Neural cell (in vitro differentiated cells): ENCODE data around the gene TXNL4A. TPM values are rescaled to one million over a fixed set of nuclear protein-coding genes. Genes with fewer than 3 reads are reported as not detected.

ENCODE experiments used
- H2AFZ ChIP-seq: fragments of 200-600, 300-800 bp; sonication (generic), shearing (Covaris generic); 2 replicates; pipeline ENCODE4 v1.6.0; 2014; ENCODE audit warnings: low read depth, mild to moderate bottlenecking, antibody characterized with exemption, low read length, moderate library complexity
- H3F3A ChIP-seq: fragments of 200-600 bp; shearing (Covaris generic); 2 replicates; pipeline ENCODE4 v1.6.1; 2016; ENCODE audit warnings: mild to moderate bottlenecking, moderate library complexity, mixed read lengths, antibody characterized with exemption, low read length; ENCODE audit not compliant: insufficient read depth, poor library complexity, severe bottlenecking
- H3K27ac ChIP-seq: fragments of 200-600, 300-800 bp; sonication (generic), shearing (Covaris generic); 2 replicates; pipeline ENCODE4 v1.5.1; 2014; ENCODE audit warnings: mild to moderate bottlenecking, low read length, moderate library complexity
- H3K27me3 ChIP-seq: fragments of 300-800, 200-600 bp; sonication (generic), shearing (Covaris generic); 2 replicates; pipeline ENCODE4 v1.6.0; 2014; ENCODE audit warnings: mild to moderate bottlenecking, low read depth, low read length, moderate library complexity; ENCODE audit not compliant: insufficient read depth
- H3K36me3 ChIP-seq: fragments of 300-800, 200-600 bp; sonication (generic), shearing (Covaris generic); 2 replicates; pipeline ENCODE4 v1.5.1; 2014; ENCODE audit warnings: mild to moderate bottlenecking, antibody characterized with exemption, low read length, moderate library complexity; ENCODE audit not compliant: insufficient read depth
- H3K4me2 ChIP-seq: fragments of 300-800, 200-600 bp; sonication (generic), shearing (Covaris generic); 2 replicates; pipeline ENCODE4 v1.6.0; 2014; ENCODE audit warnings: mild to moderate bottlenecking, low read length
- H3K4me3 ChIP-seq: fragments of 300-800, 200-600 bp; sonication (generic), shearing (Covaris generic); 2 replicates; pipeline ENCODE4 v1.5.1; 2014; ENCODE audit warnings: mild to moderate bottlenecking, low read length, moderate library complexity
- H3K79me2 ChIP-seq: fragments of 200-600 bp; shearing (Covaris generic); replicated peaks from 2 replicates; pipeline ENCODE4 v1.6.0; 2014; ENCODE audit warnings: mild to moderate bottlenecking, low read length, moderate library complexity; ENCODE audit not compliant: insufficient read depth
- H3K9ac ChIP-seq: fragments of 300-800, 200-600 bp; sonication (generic), shearing (Covaris generic); 2 replicates; pipeline ENCODE4 v1.6.1; 2016; ENCODE audit warnings: mild to moderate bottlenecking, low read length, mixed read lengths
- H3K9me2 ChIP-seq: fragments of 200-600 bp; shearing (Covaris generic); 2 replicates; pipeline ENCODE4 v1.6.1; 2016; ENCODE audit warnings: mild to moderate bottlenecking, low read length, mixed read lengths; ENCODE audit not compliant: insufficient read depth
- H3K9me3 ChIP-seq: fragments of 200-600, 300-800 bp; sonication (generic), shearing (Covaris generic); 2 replicates; pipeline ENCODE4 v1.6.1; 2016; ENCODE audit warnings: mild to moderate bottlenecking, mixed run types, low read length, moderate library complexity, mixed read lengths
- H4K20me1 ChIP-seq: fragments of 200-600 bp; shearing (Covaris generic); 2 replicates; pipeline ENCODE4 v1.6.1; 2016; ENCODE audit warnings: mild to moderate bottlenecking, mixed run types; ENCODE audit not compliant: insufficient read depth
- CTCF ChIP-seq: fragments of 450-650 bp; IDR thresholded peaks from 2 replicates; pipeline ENCODE4 v1.5.1; 2014; ENCODE audit warnings: antibody characterized with exemption, mild to moderate bottlenecking, moderate library complexity; ENCODE audit not compliant: poor library complexity, severe bottlenecking
- EP300 ChIP-seq: fragments of 450-650 bp; conservative IDR thresholded peaks from 2 replicates; pipeline ENCODE4 v1.6.1; 2014; ENCODE audit warnings: antibody characterized with exemption, mild to moderate bottlenecking, moderate library complexity; ENCODE audit not compliant: poor library complexity, severe bottlenecking
- EZH2 ChIP-seq: fragments of 200-600, 300-800 bp; shearing (Covaris generic), sonication (generic); IDR thresholded peaks from 2 replicates; pipeline ENCODE4 v1.6.1; 2014; ENCODE audit warnings: antibody characterized with exemption, low read length, borderline replicate concordance, mild to moderate bottlenecking; ENCODE audit not compliant: insufficient read depth, poor library complexity, severe bottlenecking
- MXI1 ChIP-seq: fragments of 450-650 bp; conservative IDR thresholded peaks from 2 replicates; pipeline ENCODE4 v1.6.1; 2014; ENCODE audit warnings: antibody characterized with exemption, mild to moderate bottlenecking; ENCODE audit not compliant: poor library complexity, severe bottlenecking
- POLR2AphosphoS5 ChIP-seq: IDR thresholded peaks from 2 replicates; pipeline ENCODE4 v1.6.1; 2012
- RAD21 ChIP-seq: fragments of 450-650 bp; conservative IDR thresholded peaks from 2 replicates; pipeline ENCODE4 v1.6.1; 2014; ENCODE audit warnings: antibody characterized with exemption, mild to moderate bottlenecking, moderate library complexity
- REST ChIP-seq: IDR thresholded peaks from 2 replicates; pipeline ENCODE4 v1.6.1; 2012; ENCODE audit warnings: borderline replicate concordance
- SMC3 ChIP-seq: fragments of 450-650 bp; conservative IDR thresholded peaks from 2 replicates; pipeline ENCODE4 v1.6.1; 2014; ENCODE audit warnings: antibody characterized with exemption, mild to moderate bottlenecking, moderate library complexity; ENCODE audit not compliant: poor library complexity
- TAF1 ChIP-seq: IDR thresholded peaks from 2 replicates; pipeline ENCODE4 v1.6.1; 2012; ENCODE audit warnings: low read depth
- polyA minus RNA-seq: library from RNA; depleted of rRNA, polyadenylated mRNA; stranded (reverse); fragments of >200 nt; gene quantifications from 2 replicates; pipeline ENCODE4 v1.2.3, GENCODE V29; 2014
- polyA plus RNA-seq: library from polyadenylated mRNA; depleted of rRNA; stranded (reverse); fragments of >200 nt; gene quantifications from 2 replicates; pipeline ENCODE4 v1.2.3, GENCODE V29; 2014

Gene TXNL4A
- polyA plus RNA-seq (131 and 163 TPM in 2 replicates), polyA minus RNA-seq (48.2 and 52.1 TPM in 2 replicates)

GRCh38 chr18:79988451-79989194, at the start of gene TXNL4A:
Gene TXNL4A (minus strand): TSS chr18:79988563. CDS start chr18:79988392, 171 bp downstream.
- Histone ChIP-seq H3K27ac (peak within 1 kb of the TSS; percentile 92), H3F3A (no peaks in the 10 kb centered on the region), H3K4me3 (peak within 1 kb of the TSS; percentile 100), H3K4me2 (peak within 1 kb of the TSS; percentile 80), H3K9ac (peak within 1 kb of the TSS; percentile 94), H3K36me3 (no peaks in the 10 kb centered on the region), H4K20me1 (peaks cover 4% of the 10 kb centered on the region), H3K27me3 (no peaks in the 10 kb centered on the region), H3K79me2 (peaks cover 45% of the 10 kb centered on the region), H2AFZ (peak within 1 kb of the TSS; percentile 91), H3K9me2 (no peaks in the 10 kb centered on the region), H3K9me3 (no peaks in the 10 kb centered on the region)
- TF ChIP-seq RAD21, result peak; percentile 3
- peak; percentile 85 for TF ChIP-seq MXI1
- no peak for TF ChIP-seq EZH2
- TF ChIP-seq CTCF, result no peak
- no peak for TF ChIP-seq SMC3
- TF ChIP-seq EP300, result peak; percentile 54
- TF ChIP-seq POLR2AphosphoS5, result peak; percentile 95
- TF ChIP-seq REST, result peak; percentile 47
- TF ChIP-seq TAF1, result peak; percentile 49

- H3K36me3 ChIP-seq, result peaks cover 4% of the 10 kb centered on the region
- H3K4me3 ChIP-seq, result no peak overlapping the region
- no peak overlapping the region for H3K27ac ChIP-seq
- H3K9me3 ChIP-seq, result no peaks in the 10 kb centered on the region
- no peaks in the 10 kb centered on the region for H3K9me2 ChIP-seq
- no peaks in the 10 kb centered on the region for H3K27me3 ChIP-seq
- TF ChIP-seq EZH2, result no peak
- no peak for TF ChIP-seq CTCF
- no peak for TF ChIP-seq EP300
- no peak for TF ChIP-seq SMC3
- TF ChIP-seq REST, result no peak
- no peaks in the 10 kb centered on the region for H4K20me1 ChIP-seq
- H3K9ac ChIP-seq, result no peak overlapping the region
- peaks cover 19% of the 10 kb centered on the region for H3K79me2 ChIP-seq
- H2AFZ ChIP-seq, result no peak overlapping the region
- H3K4me2 ChIP-seq, result no peak overlapping the region
- no peaks in the 10 kb centered on the region for H3F3A ChIP-seq
These were observed 48.9 kb upstream of the TXNL4A start for GRCh38 chr18:80037300-80037699.
